Osteocyte (in vitro differentiated cells): ENCODE measurements around the gene ZNF358. TPM values are rescaled to one million over a fixed set of nuclear protein-coding genes. Genes with fewer than 3 reads are reported as not detected.

Experiments used
- DNase-seq: peaks from one replicate; pipeline ENCODE4 v3.0.0; 2021; ENCODE audit warnings: mixed read lengths; ENCODE audit not compliant: unreplicated experiment; ENCODE audit errors: extremely low spot score
- H3K27ac Mint-ChIP-seq: one replicate; pipeline ENCODE4 v1.8.0; 2021; ENCODE audit warnings: mild to moderate bottlenecking, mixed read lengths; ENCODE audit not compliant: unreplicated experiment
- H3K27me3 Mint-ChIP-seq: one replicate; pipeline ENCODE4 v1.8.0; 2021; ENCODE audit warnings: mixed read lengths; ENCODE audit not compliant: unreplicated experiment
- H3K36me3 Mint-ChIP-seq: one replicate; pipeline ENCODE4 v1.8.0; 2021; ENCODE audit warnings: mixed read lengths; ENCODE audit not compliant: unreplicated experiment
- H3K4me1 Mint-ChIP-seq: one replicate; pipeline ENCODE4 v1.8.0; 2021; ENCODE audit warnings: mixed read lengths; ENCODE audit not compliant: unreplicated experiment
- H3K4me3 Mint-ChIP-seq: one replicate; pipeline ENCODE4 v1.8.0; 2021; ENCODE audit warnings: mild to moderate bottlenecking, moderate library complexity, mixed read lengths; ENCODE audit not compliant: unreplicated experiment
- H3K9me3 Mint-ChIP-seq: one replicate; pipeline ENCODE4 v1.8.0; 2021; ENCODE audit warnings: mixed read lengths; ENCODE audit not compliant: unreplicated experiment
- long read RNA-seq: library from polyadenylated mRNA; unstranded; transcript quantifications from one replicate; pipeline ENCODE4 v2.0.0, GENCODE V29; 2021
- total RNA-seq: library from RNA; stranded (reverse); gene quantifications from 2 replicates; pipeline ENCODE4 v1.2.1, GENCODE V29; 2021
- TF ChIP-seq, protein P1 (sequence below): fragments of 200-600 bp; sonication (generic); IDR thresholded peaks from 2 replicates; pipeline ENCODE4 v1.5.0; 2021; ENCODE audit warnings: antibody characterized with exemption, mild to moderate bottlenecking, moderate library complexity

ZNF358 gene
- total RNA-seq: 84.4 and 93.5 TPM in 2 replicates
- long read RNA-seq, partial matches to known transcripts: 0 of 2 reads
- long read RNA-seq, other reads (novel, unspliced or antisense): 2 of 2 reads

- H3K4me1 Mint-ChIP-seq: peaks cover 25% of the 10 kb centered on the region
- no peaks in the 10 kb centered on the region for H3K9me3 Mint-ChIP-seq
- peak within 1 kb of the TSS; percentile 82 for H3K4me3 Mint-ChIP-seq
- H3K27me3 Mint-ChIP-seq: no peaks in the 10 kb centered on the region
- DNase-seq: no peak
- TF ChIP-seq, protein P1, sequence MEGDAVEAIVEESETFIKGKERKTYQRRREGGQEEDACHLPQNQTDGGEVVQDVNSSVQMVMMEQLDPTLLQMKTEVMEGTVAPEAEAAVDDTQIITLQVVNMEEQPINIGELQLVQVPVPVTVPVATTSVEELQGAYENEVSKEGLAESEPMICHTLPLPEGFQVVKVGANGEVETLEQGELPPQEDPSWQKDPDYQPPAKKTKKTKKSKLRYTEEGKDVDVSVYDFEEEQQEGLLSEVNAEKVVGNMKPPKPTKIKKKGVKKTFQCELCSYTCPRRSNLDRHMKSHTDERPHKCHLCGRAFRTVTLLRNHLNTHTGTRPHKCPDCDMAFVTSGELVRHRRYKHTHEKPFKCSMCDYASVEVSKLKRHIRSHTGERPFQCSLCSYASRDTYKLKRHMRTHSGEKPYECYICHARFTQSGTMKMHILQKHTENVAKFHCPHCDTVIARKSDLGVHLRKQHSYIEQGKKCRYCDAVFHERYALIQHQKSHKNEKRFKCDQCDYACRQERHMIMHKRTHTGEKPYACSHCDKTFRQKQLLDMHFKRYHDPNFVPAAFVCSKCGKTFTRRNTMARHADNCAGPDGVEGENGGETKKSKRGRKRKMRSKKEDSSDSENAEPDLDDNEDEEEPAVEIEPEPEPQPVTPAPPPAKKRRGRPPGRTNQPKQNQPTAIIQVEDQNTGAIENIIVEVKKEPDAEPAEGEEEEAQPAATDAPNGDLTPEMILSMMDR: no peak
- peak within 1 kb of the TSS; percentile 97 for H3K27ac Mint-ChIP-seq
- peaks cover 7% of the 10 kb centered on the region for H3K36me3 Mint-ChIP-seq
Measured at GRCh38 chr19:7515645-7516151, at the start of gene ZNF358. Gene ZNF358, plus strand, starts transcription at chr19:7516103. Its CDS starts 3,140 bp downstream, at chr19:7519243.

DNA sequence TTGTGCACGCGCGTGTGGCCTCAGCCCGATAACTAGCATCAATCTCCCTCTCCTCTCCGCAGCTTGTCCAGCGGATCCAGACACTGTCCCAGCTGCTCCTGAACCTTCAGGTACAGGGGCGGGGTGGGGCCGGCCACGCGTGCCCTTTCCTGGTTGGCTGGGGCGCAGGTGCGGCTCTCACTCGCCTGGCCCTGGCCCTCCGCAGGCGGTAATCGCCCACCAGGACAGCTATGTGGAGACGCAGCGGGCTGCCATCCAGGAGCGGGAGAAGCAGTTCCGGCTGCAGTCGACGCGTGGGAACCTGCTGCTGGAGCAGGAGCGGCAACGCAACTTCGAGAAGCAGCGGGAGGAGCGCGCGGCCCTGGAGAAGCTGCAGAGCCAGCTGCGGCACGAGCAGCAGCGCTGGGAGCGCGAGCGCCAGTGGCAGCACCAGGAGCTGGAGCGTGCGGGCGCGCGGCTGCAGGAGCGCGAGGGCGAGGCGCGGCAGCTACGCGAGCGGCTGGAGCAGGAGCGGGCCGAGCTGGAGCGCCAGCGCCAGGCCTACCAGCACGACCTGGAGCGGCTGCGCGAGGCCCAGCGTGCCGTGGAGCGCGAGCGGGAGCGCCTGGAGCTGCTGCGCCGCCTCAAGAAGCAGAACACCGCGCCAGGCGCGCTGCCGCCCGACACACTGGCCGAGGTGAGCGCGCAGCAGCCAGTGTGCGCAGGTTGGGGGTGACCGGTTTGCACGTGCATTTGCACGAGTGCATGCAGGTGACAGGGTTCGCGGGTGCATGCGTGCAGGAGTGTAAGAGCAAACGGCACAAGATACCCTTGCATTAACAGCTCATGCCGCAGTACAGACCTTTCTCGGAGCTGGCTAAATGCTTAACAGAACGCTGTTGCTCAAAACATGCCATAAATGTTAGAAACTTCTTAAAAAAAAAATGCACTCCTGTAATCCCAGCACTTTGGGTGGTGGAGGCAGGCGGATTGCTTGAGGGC lies 48.6 kb upstream of the ZNF358 start:
- H3K27me3 Mint-ChIP-seq: no peaks in the 10 kb centered on the region
- no peaks in the 10 kb centered on the region for H3K9me3 Mint-ChIP-seq
- TF ChIP-seq, protein P1: no peak
- no peak overlapping the region for H3K4me3 Mint-ChIP-seq
- no peak for DNase-seq
- no peaks in the 10 kb centered on the region for H3K4me1 Mint-ChIP-seq
- H3K36me3 Mint-ChIP-seq: peaks cover 11% of the 10 kb centered on the region
- no peak overlapping the region for H3K27ac Mint-ChIP-seq

GRCh38 chr19:7468840-7469239 lies 47.1 kb upstream of the ZNF358 start:
- TF ChIP-seq, protein P1: no peak
- H3K27ac Mint-ChIP-seq: no peak overlapping the region
- no peaks in the 10 kb centered on the region for H3K27me3 Mint-ChIP-seq
- DNase-seq: no peak
- no peaks in the 10 kb centered on the region for H3K4me1 Mint-ChIP-seq
- no peak overlapping the region for H3K4me3 Mint-ChIP-seq
- H3K36me3 Mint-ChIP-seq: peaks cover 11% of the 10 kb centered on the region
- no peaks in the 10 kb centered on the region for H3K9me3 Mint-ChIP-seq

DNA sequence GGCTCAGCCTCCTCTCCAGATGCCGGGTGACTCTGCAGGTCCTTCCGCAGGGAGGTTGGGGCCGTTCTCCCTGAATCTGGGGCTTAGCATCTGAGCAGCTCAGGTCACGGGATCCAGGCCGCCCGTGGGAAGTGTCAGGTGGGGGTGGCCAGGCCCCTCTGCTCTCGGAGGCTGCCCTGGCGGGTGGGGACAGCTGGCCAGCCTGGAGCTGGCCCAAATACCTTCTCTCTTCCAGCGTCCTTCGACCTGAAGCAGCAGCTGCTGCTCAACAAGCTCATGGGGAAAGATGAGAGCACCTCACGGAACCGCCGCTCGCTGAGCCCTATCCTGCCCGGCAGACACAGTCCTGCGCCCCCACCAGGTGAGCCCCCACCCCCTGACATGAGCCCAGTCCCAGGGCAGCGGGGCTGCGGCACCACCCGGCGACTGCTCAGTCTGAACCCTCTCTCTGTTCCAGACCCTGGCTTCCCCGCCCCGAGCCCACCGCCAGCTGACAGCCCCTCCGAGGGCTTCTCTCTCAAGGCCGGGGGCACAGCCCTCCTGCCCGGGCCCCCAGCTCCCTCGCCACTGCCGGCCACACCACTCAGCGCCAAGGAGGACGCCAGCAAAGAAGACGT lies 46.1 kb upstream of the ZNF358 start:
- no peaks in the 10 kb centered on the region for H3K4me1 Mint-ChIP-seq
- no peak overlapping the region for H3K4me3 Mint-ChIP-seq
- H3K27me3 Mint-ChIP-seq: no peaks in the 10 kb centered on the region
- TF ChIP-seq, protein P1: no peak
- H3K9me3 Mint-ChIP-seq: no peaks in the 10 kb centered on the region
- no peak for DNase-seq
- peaks cover 9% of the 10 kb centered on the region for H3K36me3 Mint-ChIP-seq
- H3K27ac Mint-ChIP-seq: no peak overlapping the region
